Brain microvascular endothelial cell (primary cell): ENCODE results near the gene PLCB1.

Experiments
- DNase-seq: peaks from one replicate; pipeline ENCODE4 v3.0.0-alpha.2; 2020
- H3K27ac ChIP-seq: fragments of 250-450 bp; sonication (Bioruptor Pico); 2 replicates; pipeline ENCODE4 v1.5.1; 2020; ENCODE audit warnings: mild to moderate bottlenecking, moderate library complexity
- H3K27me3 ChIP-seq: fragments of 250-450 bp; sonication (Bioruptor Pico); replicated peaks from 2 replicates; pipeline ENCODE4 v1.5.1; 2020; ENCODE audit warnings: mild to moderate bottlenecking
- H3K36me3 ChIP-seq: fragments of 250-450 bp; sonication (Bioruptor Pico); replicated peaks from 2 replicates; pipeline ENCODE4 v1.5.1; 2020; ENCODE audit warnings: mild to moderate bottlenecking
- H3K4me3 ChIP-seq: 2 replicates; pipeline ENCODE4 v1.5.1; 2011; ENCODE audit warnings: low read depth, mild to moderate bottlenecking, control low read depth, low read length, moderate library complexity
- in situ Hi-C: cut with HindIII; loops from 2 replicates; pipeline ENCODE4 v1.10.0; 2017; ENCODE audit warnings: low sequenced_read_pairs, low pct_ligation_motif_present
- TF ChIP-seq, protein P1 (sequence below): IDR thresholded peaks from 2 replicates; pipeline ENCODE4 v1.5.1; 2011; ENCODE audit warnings: low read depth, mild to moderate bottlenecking, moderate library complexity, low read length, control low read depth, inconsistent platforms; ENCODE audit errors: missing control alignments

PLCB1 gene

DNA sequence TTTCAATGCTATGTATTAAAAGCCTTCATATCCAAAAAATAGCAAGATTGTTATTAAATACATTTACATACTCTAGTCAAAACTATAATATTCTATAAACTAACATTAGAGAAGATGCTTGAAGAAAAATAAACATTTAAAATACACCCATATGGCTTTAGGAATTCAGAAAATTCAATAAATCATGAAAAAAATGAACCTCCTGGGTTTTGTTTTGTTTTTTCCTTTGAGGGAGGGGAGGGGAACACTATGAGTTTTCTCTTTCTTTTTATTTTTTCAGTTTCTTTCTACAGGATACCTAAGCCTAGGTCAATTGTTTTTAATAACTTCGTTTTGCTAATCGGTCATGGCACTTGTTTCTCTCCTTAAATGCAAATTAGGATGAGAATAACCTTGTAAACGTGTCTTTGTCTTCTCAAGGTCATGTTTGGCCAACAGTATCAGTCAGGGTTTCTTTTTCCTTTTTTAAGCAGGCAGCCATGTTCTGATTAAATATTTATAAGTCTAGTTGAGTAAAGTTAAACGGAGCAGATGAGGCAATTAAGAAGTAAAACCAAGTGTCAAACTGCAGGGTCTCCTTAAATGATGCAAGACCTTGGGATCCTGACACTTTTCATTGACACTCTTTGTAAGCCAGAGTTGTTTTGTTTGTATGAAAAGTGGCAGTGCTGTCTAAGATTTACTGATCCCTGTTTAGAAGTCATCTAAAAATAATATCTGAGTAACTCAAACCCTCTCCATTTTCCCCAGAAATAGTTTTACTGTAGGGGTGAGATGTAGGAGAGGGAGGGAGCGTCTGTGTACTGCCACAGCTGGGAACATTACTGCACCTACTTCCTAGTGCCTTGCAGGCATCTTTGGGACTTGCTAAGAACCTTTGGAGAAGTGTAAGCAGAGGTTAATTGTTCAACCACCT, 392.3 kb downstream of the PLCB1 start:
- Histone ChIP-seq H3K36me3 (no peaks in the 10 kb centered on the region), H3K4me3 (no peak overlapping the region), H3K27me3 (no peaks in the 10 kb centered on the region), H3K27ac (no peak overlapping the region)
- DNase-seq, result no peak
- TF ChIP-seq, protein P1, sequence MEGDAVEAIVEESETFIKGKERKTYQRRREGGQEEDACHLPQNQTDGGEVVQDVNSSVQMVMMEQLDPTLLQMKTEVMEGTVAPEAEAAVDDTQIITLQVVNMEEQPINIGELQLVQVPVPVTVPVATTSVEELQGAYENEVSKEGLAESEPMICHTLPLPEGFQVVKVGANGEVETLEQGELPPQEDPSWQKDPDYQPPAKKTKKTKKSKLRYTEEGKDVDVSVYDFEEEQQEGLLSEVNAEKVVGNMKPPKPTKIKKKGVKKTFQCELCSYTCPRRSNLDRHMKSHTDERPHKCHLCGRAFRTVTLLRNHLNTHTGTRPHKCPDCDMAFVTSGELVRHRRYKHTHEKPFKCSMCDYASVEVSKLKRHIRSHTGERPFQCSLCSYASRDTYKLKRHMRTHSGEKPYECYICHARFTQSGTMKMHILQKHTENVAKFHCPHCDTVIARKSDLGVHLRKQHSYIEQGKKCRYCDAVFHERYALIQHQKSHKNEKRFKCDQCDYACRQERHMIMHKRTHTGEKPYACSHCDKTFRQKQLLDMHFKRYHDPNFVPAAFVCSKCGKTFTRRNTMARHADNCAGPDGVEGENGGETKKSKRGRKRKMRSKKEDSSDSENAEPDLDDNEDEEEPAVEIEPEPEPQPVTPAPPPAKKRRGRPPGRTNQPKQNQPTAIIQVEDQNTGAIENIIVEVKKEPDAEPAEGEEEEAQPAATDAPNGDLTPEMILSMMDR, result no peak
- in situ Hi-C loops, result no loop called here

DNA sequence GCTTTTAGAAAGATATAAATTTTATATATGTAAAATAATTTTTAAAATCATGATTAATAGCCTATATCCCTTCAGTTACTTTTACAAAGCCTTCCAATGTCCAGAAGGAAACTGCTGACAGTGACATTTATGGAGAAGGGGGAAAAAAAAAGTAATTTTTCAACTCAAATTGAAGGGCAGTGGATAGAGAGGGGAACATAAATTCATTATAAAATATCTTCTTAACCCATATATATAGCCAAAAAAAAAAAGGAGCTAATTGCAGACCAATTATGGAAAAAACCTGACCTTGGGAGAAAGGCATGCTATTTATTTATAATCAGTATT, 392.9 kb downstream of the PLCB1 start:
- Histone ChIP-seq H3K36me3 (no peaks in the 10 kb centered on the region), H3K27ac (no peak overlapping the region), H3K4me3 (no peak overlapping the region), H3K27me3 (no peaks in the 10 kb centered on the region)
- TF ChIP-seq, protein P1, result no peak
- in situ Hi-C loops, result no loop called here
- no peak for DNase-seq

DNA sequence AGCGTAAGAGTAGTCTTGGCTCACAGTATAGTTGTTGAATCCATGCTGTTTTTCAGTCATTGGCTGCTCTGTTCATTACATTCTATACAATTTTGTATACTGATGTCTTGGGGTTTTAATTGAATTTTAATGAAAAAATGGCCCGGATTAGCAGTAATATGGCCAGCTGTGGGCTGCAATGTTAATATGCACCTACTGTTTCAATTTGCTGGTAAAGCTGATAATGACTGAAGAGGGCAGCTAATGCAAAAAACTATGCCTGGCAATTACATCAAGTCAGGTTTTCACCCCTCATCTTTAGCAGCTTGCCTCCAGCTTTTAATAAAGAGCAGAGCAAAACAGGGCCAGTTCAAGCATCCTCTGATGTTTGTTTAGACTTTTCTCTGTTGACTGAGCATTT, 394.5 kb downstream of the PLCB1 start:
- no peak overlapping the region for H3K4me3 ChIP-seq
- DNase-seq, result no peak
- TF ChIP-seq, protein P1, result no peak
- in situ Hi-C loops, result no loop called here
- H3K36me3 ChIP-seq, result no peaks in the 10 kb centered on the region
- no peak overlapping the region for H3K27ac ChIP-seq
- H3K27me3 ChIP-seq, result no peaks in the 10 kb centered on the region

DNA sequence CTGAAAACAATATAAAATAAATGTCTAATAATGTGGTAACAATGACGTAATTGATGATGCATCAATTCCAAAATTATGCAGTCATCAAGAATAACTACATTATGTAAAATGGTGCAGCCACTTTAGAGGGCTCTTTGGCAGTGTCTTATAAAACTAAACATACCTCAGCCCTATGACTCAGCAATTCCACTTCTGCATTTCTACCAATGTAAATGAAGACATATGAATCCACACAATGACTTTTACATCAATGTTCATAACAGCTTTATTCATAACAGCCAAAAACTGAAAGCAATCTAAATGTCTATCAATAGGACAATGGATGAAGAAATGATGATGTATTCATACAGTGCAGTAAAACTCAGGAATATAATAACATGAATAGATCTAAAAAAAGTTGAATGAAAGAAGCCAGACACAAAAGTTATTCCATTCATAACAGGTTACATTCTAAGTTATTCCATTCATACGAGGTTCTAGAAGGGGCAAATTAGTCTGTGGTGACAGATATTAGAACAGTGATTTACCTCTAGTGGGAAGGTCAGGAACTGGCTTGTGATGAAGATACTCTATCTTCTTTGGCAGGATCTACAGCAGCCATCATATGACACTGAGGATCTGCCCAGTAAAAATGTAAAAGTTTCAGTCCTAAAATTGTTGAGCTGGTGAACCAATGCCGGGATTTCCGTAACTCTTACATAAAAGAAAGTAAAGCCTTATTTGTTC, 396.1 kb downstream of the PLCB1 start:
- peak overlapping the region; percentile 9 for H3K27ac ChIP-seq
- in situ Hi-C loops, result no loop called here
- H3K36me3 ChIP-seq, result no peaks in the 10 kb centered on the region

DNA sequence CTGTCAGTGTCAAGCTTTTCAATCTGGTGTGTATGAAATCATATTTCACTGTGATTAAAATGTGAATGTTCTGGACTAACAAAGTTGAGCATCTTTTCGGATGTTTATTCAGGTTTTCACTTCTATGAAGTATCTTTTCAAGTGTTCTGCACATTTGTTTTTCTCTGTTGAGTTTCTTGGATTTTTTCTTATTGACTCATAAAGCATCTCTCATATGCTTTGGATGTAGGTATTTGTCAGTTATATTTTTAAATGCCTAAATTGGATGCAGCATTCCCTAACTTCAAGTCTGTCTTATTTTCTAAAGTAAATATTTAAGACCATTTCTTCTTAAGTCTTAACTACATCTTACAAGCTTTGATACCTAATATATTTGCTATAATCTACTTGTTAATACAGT, 398.0 kb downstream of the PLCB1 start:
- in situ Hi-C loops, result no loop called here
- no peak for DNase-seq
- Histone ChIP-seq H3K36me3 (no peaks in the 10 kb centered on the region), H3K4me3 (no peak overlapping the region), H3K27ac (no peak overlapping the region), H3K27me3 (no peaks in the 10 kb centered on the region)
- TF ChIP-seq, protein P1, result no peak

More for the DNA sequence above, 396.1 kb downstream of the PLCB1 start:
- no peaks in the 10 kb centered on the region for H3K27me3 ChIP-seq
- TF ChIP-seq, protein P1, result no peak
- peak; percentile 75 for DNase-seq
- no peak overlapping the region for H3K4me3 ChIP-seq
